ENCODE data around the gene COL18A1.

The COL18A1 gene

GRCh38 chr21:45370575-45370974, 34.4 kb upstream of the COL18A1 start:
- H3K4me3 ChIP-seq (ENCODE audit: low read depth, low read length), result no peak overlapping the region
- no peak for TF ChIP-seq CTCF (IDR thresholded peaks at IDR 0.05; ENCODE audit: borderline replicate concordance, insufficient read depth, low read depth, low read length)

GRCh38 chr21:45371081-45371480, 33.9 kb upstream of the COL18A1 start:
- H3K4me3 ChIP-seq (ENCODE audit: low read depth, low read length), result no peak overlapping the region
- TF ChIP-seq CTCF (IDR thresholded peaks at IDR 0.05; ENCODE audit: borderline replicate concordance, insufficient read depth, low read depth, low read length), result no peak

DNA sequence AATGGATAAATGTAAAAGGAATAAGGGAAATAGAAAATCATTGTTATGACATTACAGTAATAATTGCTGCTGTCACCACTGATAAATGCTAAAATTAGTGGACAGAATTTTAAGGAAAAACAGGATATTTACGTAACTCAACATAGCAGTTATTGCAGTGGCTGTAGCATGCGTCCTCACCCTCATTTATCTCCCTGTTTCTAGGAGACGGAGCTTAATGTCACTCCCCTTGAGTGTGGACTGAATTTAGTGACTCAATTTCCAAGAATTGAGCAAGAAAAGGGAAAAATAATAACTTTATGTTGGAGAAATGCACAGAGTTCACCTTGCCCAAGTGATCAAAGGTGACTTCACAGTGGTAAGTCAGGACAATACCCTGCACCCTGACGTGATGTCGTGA, 33.3 kb upstream of the COL18A1 start:
- no peak overlapping the region for H3K4me3 ChIP-seq (ENCODE audit: low read depth, low read length)
- no peak for TF ChIP-seq CTCF (IDR thresholded peaks at IDR 0.05; ENCODE audit: borderline replicate concordance, insufficient read depth, low read depth, low read length)

DNA sequence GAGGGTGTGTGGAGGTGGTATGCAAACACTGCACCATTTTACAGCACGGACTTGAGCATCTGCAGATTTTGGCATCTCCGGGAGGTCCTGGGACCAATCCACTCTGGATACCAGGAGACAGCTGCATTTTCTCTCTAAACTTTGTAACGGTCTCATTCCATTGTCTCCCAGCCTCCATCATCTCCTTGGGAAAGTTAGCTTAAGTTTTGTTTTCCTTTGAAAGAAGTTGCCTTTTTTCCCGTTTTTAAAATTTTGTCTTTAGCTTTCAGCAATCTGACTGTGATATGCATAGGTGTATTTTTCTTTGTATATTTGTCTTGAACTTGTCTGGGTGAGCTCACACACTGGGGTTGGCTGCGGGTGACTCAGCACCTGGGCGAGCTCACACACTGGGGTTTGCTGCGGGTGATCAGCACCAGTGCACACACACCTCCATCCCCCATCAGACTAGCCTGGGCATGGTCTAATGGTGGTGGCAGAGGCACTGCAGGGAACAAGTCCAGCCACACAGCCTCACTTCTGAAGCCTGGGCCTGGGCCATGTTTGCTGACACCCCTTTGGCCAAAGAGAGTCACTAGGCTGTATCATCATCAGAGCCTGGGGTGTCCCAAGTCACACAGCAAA, 32.1 kb upstream of the COL18A1 start:
- H3K4me3 ChIP-seq (ENCODE audit: low read depth, low read length), result no peak overlapping the region
- no peak for TF ChIP-seq CTCF (IDR thresholded peaks at IDR 0.05; ENCODE audit: borderline replicate concordance, insufficient read depth, low read depth, low read length)

DNA sequence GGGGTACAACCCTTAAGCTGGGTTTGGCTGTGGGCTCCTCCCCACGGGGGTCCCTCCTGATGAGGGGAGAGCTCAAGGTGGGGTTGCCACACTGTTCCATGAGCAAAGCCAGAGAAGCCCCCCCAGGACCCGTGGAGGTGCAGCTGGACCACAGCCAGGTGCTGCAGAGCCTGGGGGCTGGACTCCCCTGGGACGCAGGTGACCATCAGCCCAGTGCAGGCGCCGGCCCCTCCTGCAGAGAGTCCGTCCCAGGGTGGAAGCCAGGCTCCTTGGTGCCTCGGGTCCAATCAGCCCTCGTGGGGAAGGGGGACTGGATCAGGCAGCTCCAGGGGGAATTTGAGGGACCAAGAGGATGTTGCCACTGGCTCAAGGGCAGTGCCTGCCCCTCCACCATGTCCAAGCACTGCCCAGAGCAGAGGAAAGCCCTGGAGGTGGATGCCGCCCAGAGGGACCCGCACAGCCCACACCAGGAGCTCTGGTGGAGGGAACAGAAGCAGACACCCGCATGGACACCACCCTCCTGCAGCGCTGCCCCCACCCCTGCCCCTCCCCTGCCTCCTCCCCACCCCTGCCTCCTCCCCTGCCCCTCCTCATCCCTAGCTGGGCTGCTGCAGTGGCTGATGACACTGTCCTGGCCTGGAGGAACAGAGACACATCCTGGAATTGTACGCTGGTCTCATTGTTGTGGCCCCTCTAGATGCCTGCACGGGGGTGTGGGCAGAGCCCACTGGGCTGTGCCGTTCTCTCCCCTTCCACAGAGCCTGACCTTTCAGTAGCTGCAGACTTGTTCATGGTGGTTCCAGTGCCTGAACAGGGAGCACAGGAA, 30.8 kb upstream of the COL18A1 start:
- no peak for TF ChIP-seq CTCF (IDR thresholded peaks at IDR 0.05; ENCODE audit: borderline replicate concordance, insufficient read depth, low read depth, low read length)
- no peak overlapping the region for H3K4me3 ChIP-seq (ENCODE audit: low read depth, low read length)

GRCh38 chr21:45374826-45375455, 30.0 kb upstream of the COL18A1 start:
- no peak for TF ChIP-seq CTCF (IDR thresholded peaks at IDR 0.05; ENCODE audit: borderline replicate concordance, insufficient read depth, low read depth, low read length)
- H3K4me3 ChIP-seq (ENCODE audit: low read depth, low read length), result no peak overlapping the region
